Esophagus muscularis mucosa (tissue), 4 donors: Measurements from ENCODE around the gene HAUS7.

Experiments
- CTCF ChIP-seq, 3 experiments: fragments of 200-600 bp in 2 of 3; fragments of 450-650 bp in 1 of 3; sonication (generic) in 2 of 3; IDR thresholded peaks; one replicate each; pipeline ENCODE4 v1.5.1; 2017 to 2019; ENCODE audit warnings: antibody characterized with exemption in 3 of 3, mild to moderate bottlenecking in 2 of 3, moderate library complexity in 1 of 3
- EP300 ChIP-seq: sonication (generic); formaldehyde crosslinking; IDR thresholded peaks from one replicate; pipeline ENCODE4 v1.6.1; 2017; ENCODE audit warnings: antibody characterized with exemption
- POLR2A ChIP-seq: fragments of 450-650 bp; IDR thresholded peaks from one replicate; pipeline ENCODE4 v1.6.1; 2017; ENCODE audit warnings: antibody characterized with exemption, moderate library complexity, mild to moderate bottlenecking, low read depth
- POLR2AphosphoS5 ChIP-seq, 2 donors: sonication (generic); formaldehyde crosslinking; IDR thresholded peaks; one replicate each; pipeline ENCODE4 v1.6.1; 2017; ENCODE audit warnings: antibody characterized with exemption in 2 of 2

GRCh38 chrX:153481043-153481442 lies 10.7 kb upstream of the HAUS7 start:
- no peak for TF ChIP-seq CTCF (IDR thresholded peaks at IDR 0.05)
- no peak for TF ChIP-seq POLR2A
- TF ChIP-seq POLR2AphosphoS5 (IDR thresholded peaks at IDR 0.05), result no peak
- no peak for TF ChIP-seq EP300
